Upper lobe of left lung (tissue), 6 donors: ENCODE measurements around the gene EEPD1. TPM values are rescaled to one million over a fixed set of nuclear protein-coding genes. Genes with fewer than 3 reads are reported as not detected.
"Not testable (repeated sequence)": the region's sequence is repeated elsewhere in the genome, so short reads cannot be mapped to it uniquely, and the experiment has no call there.

Experiments used
- ATAC-seq, 2 donors: fragments of 200-7000 bp; cut with Tn5 transposase; one replicate each; pipeline ENCODE4 v1.9.1; 2022; ENCODE audit warnings: mild to moderate bottlenecking in 2 of 2, moderate library complexity in 2 of 2; ENCODE audit not compliant: low FRiP score in 2 of 2
- DNase-seq, 2 donors: peaks; one replicate each; pipeline ENCODE4 v3.0.0-alpha.2; 2019 to 2020
- H3K27ac ChIP-seq, 4 donors: fragments of 200-600 bp; sonication (generic); one replicate each; pipeline ENCODE4 v1.5.1; 2016 to 2019
- H3K27me3 ChIP-seq, 4 donors: fragments of 200-600 bp; sonication (generic); one replicate each; pipeline ENCODE4 v1.5.1; 2017 to 2019
- H3K36me3 ChIP-seq, 4 donors: fragments of 200-600 bp; sonication (generic); one replicate each; pipeline ENCODE4 v1.5.1; 2016 to 2019
- H3K4me1 ChIP-seq, 4 donors: fragments of 200-600 bp; sonication (generic); one replicate each; pipeline ENCODE4 v1.5.1; 2018 to 2019
- H3K4me3 ChIP-seq, 4 donors: fragments of 200-600 bp; sonication (generic); one replicate each; pipeline ENCODE4 v1.5.1; 2017 to 2019; ENCODE audit warnings: mild to moderate bottlenecking in 2 of 4, moderate library complexity in 1 of 4
- H3K9me3 ChIP-seq, 4 donors: fragments of 200-600 bp; sonication (generic); one replicate each; pipeline ENCODE4 v1.5.1; 2018 to 2019
- EP300 ChIP-seq, 4 donors: sonication (generic); formaldehyde crosslinking; IDR thresholded peaks; one replicate each; pipeline ENCODE4 v1.5.1; 2017; ENCODE audit warnings: antibody characterized with exemption in 4 of 4, control low read depth in 2 of 4
- POLR2A ChIP-seq, 4 donors: fragments of 450-650 bp; IDR thresholded peaks; one replicate each; pipeline ENCODE4 v1.5.1; 2016 to 2017; ENCODE audit warnings: antibody characterized with exemption in 4 of 4, mild to moderate bottlenecking in 2 of 4
- POLR2AphosphoS5 ChIP-seq, 2 donors: sonication (generic); formaldehyde crosslinking; IDR thresholded peaks; one replicate each; pipeline ENCODE4 v1.5.1; 2017; ENCODE audit warnings: antibody characterized with exemption in 2 of 2
- WGBS, 2 donors: methylation state at CpG; one replicate each; pipeline ENCODE4 v1.1.5; 2017 to 2018; 5-methylcytosine and 5-hydroxymethylcytosine counted together
- total RNA-seq, 6 donors: library from RNA; depleted of rRNA in 4 of 6; stranded (reverse); fragments of >200 nt in 4 of 6; gene quantifications; one replicate each; pipeline versions ENCODE4 v1.1.0 to v1.2.1, GENCODE V29; 2016 to 2021
- TF ChIP-seq, protein P1 (sequence below), 6 experiments: fragments of 450-650 bp in 4 of 6; fragments of 200-600 bp in 2 of 6; sonication (generic) in 2 of 6; IDR thresholded peaks; one replicate each; pipeline ENCODE4 v1.5.1; 2016 to 2019; ENCODE audit warnings: antibody characterized with exemption in 6 of 6
- donor health status: DM: no; HTN: no; CAD: no; lungs with moderate emphysema.
- donor health status: DM: no; HTN: yes; CAD: no; lungs with severe emphysema.

EEPD1 gene
- total RNA-seq, 6 donors from 2014 or later = 5.9 to 25.1 (median 11.2) TPM

DNA sequence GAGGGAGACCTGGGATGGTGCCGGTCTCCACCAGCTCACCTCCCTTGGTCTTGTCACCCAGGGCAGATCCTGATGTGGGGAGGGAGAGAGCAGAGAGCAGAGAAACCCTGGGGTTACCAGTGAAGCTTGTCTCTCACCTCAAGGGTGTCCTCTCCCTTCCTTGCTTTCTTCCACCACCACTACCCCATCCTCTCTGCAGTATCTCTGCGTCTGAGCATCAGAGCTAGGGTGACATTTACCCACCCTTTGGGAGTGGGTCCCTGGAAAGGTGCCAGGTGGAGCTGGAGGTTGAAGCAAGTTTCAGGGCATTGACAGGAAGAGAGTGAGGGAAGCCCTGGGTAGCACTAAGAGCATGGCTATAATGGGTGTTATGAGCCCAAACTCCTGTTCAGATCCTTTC, 161.4 kb downstream of the EEPD1 start:
- Histone ChIP-seq H3K4me1 (peaks cover 5 to 7% (median 6%) of the 10 kb centered on the region in 4 donors), H3K4me3 (no peak overlapping the region), H3K36me3 (no peaks in the 10 kb centered on the region), H3K27me3 (no peaks in the 10 kb centered on the region), H3K9me3 (no peaks in the 10 kb centered on the region), H3K27ac (no peak overlapping the region)
- ATAC-seq = no peak
- no peak for DNase-seq
- TF ChIP-seq, protein P1, sequence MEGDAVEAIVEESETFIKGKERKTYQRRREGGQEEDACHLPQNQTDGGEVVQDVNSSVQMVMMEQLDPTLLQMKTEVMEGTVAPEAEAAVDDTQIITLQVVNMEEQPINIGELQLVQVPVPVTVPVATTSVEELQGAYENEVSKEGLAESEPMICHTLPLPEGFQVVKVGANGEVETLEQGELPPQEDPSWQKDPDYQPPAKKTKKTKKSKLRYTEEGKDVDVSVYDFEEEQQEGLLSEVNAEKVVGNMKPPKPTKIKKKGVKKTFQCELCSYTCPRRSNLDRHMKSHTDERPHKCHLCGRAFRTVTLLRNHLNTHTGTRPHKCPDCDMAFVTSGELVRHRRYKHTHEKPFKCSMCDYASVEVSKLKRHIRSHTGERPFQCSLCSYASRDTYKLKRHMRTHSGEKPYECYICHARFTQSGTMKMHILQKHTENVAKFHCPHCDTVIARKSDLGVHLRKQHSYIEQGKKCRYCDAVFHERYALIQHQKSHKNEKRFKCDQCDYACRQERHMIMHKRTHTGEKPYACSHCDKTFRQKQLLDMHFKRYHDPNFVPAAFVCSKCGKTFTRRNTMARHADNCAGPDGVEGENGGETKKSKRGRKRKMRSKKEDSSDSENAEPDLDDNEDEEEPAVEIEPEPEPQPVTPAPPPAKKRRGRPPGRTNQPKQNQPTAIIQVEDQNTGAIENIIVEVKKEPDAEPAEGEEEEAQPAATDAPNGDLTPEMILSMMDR (IDR thresholded peaks at IDR 0.05) = no peak
- TF ChIP-seq POLR2A (IDR thresholded peaks at IDR 0.05) (no peak), EP300 (IDR thresholded peaks at IDR 0.05) (no peak), POLR2AphosphoS5 (IDR thresholded peaks at IDR 0.05) (no peak)
- WGBS, 2 donors = 89 to 96% methylated on average over 2 of the region's 2 CpGs

DNA sequence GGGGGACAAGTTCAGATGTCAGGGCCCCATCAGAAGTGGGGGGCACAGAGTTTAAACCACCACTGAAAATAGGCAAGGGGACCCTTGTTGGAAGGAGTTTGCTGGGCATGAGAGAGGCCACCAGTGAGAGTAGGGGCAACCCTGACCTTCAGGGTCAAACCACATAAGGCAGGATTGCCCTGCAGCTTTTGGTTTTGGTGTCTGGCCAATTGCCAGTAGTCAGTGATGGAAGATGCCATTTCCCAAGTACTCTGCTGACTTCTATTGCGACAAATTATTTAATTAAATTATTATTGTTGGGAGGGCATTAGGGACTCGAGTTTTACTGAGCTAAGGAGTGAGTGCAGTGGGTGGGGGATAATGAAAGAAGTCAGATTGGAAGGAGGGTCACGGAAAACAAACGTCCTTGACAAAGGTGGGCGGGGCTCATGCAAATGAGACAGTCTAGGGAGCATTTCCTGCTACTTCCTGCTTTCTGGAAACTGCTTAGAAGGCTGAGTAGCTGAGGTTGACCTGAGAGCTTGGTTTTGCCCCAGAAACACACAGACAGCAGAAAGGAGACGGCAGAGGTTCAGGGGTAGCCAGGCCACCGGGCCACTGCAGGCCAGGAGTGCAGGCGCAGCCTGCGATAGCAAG, 162.4 kb downstream of the EEPD1 start:
- 63 to 69% methylated on average over 9 of the region's 9 CpGs for WGBS, 2 donors
- peaks cover 5 to 7% (median 6%) of the 10 kb centered on the region in 4 donors for H3K4me1 ChIP-seq
- no peak overlapping the region for H3K27ac ChIP-seq
- no peaks in the 10 kb centered on the region for H3K27me3 ChIP-seq
- H3K9me3 ChIP-seq = no peaks in the 10 kb centered on the region
- TF ChIP-seq EP300 (IDR thresholded peaks at IDR 0.05) (no peak), POLR2A (IDR thresholded peaks at IDR 0.05) (no peak), POLR2AphosphoS5 (IDR thresholded peaks at IDR 0.05) (no peak)
- TF ChIP-seq, protein P1 (IDR thresholded peaks at IDR 0.05) = no peak
- ATAC-seq (no peak), DNase-seq (no peak)
- no peak overlapping the region for H3K4me3 ChIP-seq
- no peaks in the 10 kb centered on the region for H3K36me3 ChIP-seq

DNA sequence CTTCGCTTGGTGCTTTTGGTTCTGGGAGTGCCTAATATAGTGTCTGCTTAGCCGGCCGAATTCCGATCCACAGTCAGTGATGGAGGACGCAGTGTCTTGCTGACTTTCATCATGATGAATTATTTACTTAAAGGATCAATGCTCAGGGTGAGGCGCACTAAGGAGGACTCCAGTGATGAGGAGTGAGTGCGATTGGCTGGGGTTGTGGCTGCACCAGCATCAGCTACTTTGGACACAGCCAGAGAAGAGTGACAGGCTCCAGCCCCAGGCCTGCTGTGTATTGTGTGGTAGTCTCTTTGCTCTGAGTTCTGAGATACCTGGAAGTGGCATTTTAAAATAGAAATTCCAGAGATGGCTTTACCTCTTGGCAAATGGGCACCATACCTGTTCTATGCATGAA, 163.3 kb downstream of the EEPD1 start:
- Histone ChIP-seq H3K27ac (no peak overlapping the region), H3K4me3 (no peak overlapping the region), H3K36me3 (no peaks in the 10 kb centered on the region), H3K4me1 (peaks cover 5 to 7% (median 6%) of the 10 kb centered on the region in 4 donors), H3K9me3 (no peaks in the 10 kb centered on the region), H3K27me3 (no peaks in the 10 kb centered on the region)
- ATAC-seq = no peak
- no peak for DNase-seq
- TF ChIP-seq, protein P1 (IDR thresholded peaks at IDR 0.05) = no peak
- no peak for TF ChIP-seq POLR2A (IDR thresholded peaks at IDR 0.05)
- no peak for TF ChIP-seq POLR2AphosphoS5 (IDR thresholded peaks at IDR 0.05)
- TF ChIP-seq EP300 (IDR thresholded peaks at IDR 0.05) = no peak
- WGBS, 2 donors = 97 to 98% methylated on average over 7 of the region's 7 CpGs

DNA sequence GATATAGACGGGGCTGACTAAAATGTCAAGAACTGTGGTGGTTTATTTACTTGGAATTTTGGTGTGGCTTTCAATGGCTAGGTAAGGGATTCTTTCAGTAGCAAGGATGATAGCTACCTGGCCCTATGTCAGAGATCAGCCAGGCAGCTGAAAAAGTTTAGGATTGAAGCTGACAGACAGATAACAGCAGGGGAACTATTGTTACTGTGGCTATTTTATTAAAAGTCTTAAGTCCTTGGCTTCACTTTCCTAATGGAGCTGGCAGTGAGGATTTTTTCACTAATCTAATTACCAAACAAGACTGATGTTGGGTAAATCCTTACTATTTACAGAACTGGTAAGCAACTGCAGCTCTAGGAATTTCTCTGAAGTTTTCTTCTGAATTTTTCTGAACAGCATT, 164.2 kb downstream of the EEPD1 start:
- Histone ChIP-seq H3K9me3 (no peaks in the 10 kb centered on the region), H3K27ac (no peak overlapping the region), H3K4me3 (no peak overlapping the region), H3K36me3 (no peaks in the 10 kb centered on the region), H3K27me3 (no peaks in the 10 kb centered on the region), H3K4me1 (peaks cover 5 to 7% (median 6%) of the 10 kb centered on the region in 4 donors)
- 95 to 100% methylated on average over 1 of the region's 1 CpG for WGBS, 2 donors
- no peak for ATAC-seq
- no peak for DNase-seq
- no peak for TF ChIP-seq POLR2A (IDR thresholded peaks at IDR 0.05)

DNA sequence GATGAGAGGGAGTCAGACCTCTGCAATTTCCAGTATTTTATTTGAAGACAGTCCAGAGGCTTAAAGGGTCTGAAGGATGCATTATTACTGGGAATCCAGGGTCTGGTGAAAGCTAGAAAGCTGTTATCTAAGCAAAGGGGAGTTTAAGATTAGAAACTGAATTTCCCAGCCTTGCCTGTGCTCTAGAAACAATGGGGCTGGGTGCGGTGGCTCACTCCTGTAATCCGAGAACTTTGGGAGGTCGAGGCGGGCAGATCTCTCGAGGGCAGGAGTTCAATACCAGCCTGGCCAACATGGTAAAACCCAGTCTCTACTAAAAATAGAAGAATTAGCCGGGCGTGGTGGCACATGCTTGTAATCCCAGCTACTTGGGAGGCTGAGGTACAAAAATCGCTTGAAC, 165.1 kb downstream of the EEPD1 start:
- H3K9me3 ChIP-seq = no peaks in the 10 kb centered on the region
- H3K27me3 ChIP-seq = no peaks in the 10 kb centered on the region
- 79 to 86% methylated on average over 8 of the region's 8 CpGs for WGBS, 2 donors
- TF ChIP-seq POLR2A (IDR thresholded peaks at IDR 0.05) (no peak), EP300 (IDR thresholded peaks at IDR 0.05) (no peak), POLR2AphosphoS5 (IDR thresholded peaks at IDR 0.05) (no peak)
- TF ChIP-seq, protein P1 (IDR thresholded peaks at IDR 0.05) = no peak
- H3K4me3 ChIP-seq = no peak overlapping the region
- ATAC-seq (no peak), DNase-seq (no peak)
- H3K36me3 ChIP-seq = no peaks in the 10 kb centered on the region
- H3K4me1 ChIP-seq = peaks cover 5 to 7% (median 6%) of the 10 kb centered on the region in 4 donors
- H3K27ac ChIP-seq = no peak overlapping the region

DNA sequence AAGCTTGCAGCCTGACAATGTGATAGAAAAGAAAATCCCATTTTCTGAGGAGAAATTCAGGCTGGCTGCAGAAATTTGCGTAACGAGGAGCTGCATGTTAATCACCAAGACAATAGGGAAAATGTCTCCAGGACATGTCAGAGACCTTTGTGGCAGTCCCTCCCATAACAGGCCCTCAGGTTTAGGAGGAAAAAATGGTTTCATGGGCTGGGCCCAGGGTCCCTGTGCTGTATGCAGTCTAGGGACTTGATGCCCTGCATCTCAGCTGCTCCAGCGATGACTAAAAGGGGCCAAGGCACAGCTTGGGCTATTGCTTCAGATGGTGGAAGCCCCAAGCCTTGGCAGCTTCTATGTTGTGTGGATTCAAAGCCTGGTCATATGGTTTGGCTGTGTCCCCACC, 168.2 kb downstream of the EEPD1 start:
- not testable (repeated sequence) for H3K36me3 ChIP-seq, H3K27ac ChIP-seq, DNase-seq, H3K4me1 ChIP-seq, H3K4me3 ChIP-seq, H3K9me3 ChIP-seq, ATAC-seq, H3K27me3 ChIP-seq
- 86 to 94% methylated on average over 3 of the region's 3 CpGs for WGBS, 2 donors
